ENCODE data around the gene MMP14. TPM values are rescaled to one million over a fixed set of nuclear protein-coding genes. Genes with fewer than 3 reads are reported as not detected.

The MMP14 gene
- total and polyA plus RNA-seq, 2 experiments from 2014 or later: 1.8 to 48.1 TPM

DNA sequence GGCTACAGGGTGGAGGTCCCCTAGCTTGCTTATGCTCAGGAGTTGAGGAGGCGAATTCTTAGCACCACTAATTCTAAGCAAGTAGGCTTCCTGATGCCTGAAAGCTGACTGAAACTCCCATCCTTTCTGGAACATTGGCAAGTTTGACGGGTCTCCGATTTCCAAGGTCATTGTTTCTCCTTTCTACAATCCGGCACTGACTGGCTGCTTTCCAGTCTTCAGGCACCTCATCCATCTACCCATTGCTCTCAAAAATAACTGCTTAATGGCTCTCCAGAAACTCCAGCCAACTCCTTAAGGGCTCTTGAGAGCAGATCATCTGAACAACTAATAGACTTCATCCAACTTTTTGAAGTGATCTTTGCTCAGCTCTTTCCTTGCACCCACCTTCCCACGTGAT, 60.0 kb downstream of the MMP14 start:
- Histone ChIP-seq H3K27me3 (no peaks in the 10 kb centered on the region), H3K4me3 (no peak overlapping the region), H3K36me3 (peaks cover 6% of the 10 kb centered on the region), H3K27ac (no peak overlapping the region), H3K9me3 (ENCODE audit: low read depth) (no peaks in the 10 kb centered on the region), H3K4me1 (ENCODE audit: low read depth) (peaks cover 8% of the 10 kb centered on the region)
- no peak for DNase-seq (ENCODE audit: low read depth in 1 of 2, low spot score in 1 of 2)
- TF ChIP-seq, protein P1, sequence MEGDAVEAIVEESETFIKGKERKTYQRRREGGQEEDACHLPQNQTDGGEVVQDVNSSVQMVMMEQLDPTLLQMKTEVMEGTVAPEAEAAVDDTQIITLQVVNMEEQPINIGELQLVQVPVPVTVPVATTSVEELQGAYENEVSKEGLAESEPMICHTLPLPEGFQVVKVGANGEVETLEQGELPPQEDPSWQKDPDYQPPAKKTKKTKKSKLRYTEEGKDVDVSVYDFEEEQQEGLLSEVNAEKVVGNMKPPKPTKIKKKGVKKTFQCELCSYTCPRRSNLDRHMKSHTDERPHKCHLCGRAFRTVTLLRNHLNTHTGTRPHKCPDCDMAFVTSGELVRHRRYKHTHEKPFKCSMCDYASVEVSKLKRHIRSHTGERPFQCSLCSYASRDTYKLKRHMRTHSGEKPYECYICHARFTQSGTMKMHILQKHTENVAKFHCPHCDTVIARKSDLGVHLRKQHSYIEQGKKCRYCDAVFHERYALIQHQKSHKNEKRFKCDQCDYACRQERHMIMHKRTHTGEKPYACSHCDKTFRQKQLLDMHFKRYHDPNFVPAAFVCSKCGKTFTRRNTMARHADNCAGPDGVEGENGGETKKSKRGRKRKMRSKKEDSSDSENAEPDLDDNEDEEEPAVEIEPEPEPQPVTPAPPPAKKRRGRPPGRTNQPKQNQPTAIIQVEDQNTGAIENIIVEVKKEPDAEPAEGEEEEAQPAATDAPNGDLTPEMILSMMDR (IDR thresholded peaks at IDR 0.05; ENCODE audit: low read depth, low read length): no peak

DNA sequence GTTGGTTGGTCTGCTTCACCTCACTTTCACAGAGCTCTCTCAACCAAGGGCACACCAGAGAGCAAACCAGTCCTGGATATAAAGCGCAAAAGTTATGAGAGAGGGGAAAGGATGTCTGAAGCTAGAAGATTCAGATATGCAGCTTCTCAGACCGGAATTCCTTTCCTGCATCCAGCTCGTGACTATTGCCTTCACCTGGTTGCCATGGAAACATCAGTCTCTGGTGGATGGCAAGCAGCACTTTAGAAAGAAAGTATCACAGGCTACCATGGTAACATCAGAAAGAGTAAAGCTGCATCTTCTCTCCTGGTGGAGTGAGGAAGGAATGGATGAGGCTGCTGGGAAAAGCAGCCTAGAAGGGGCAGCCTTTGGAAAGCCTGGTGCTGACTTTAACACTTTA, 60.4 kb downstream of the MMP14 start:
- no peak overlapping the region for H3K4me3 ChIP-seq
- H3K27me3 ChIP-seq: no peaks in the 10 kb centered on the region
- H3K9me3 ChIP-seq (ENCODE audit: low read depth): no peaks in the 10 kb centered on the region
- H3K27ac ChIP-seq: no peak overlapping the region
- peaks cover 8% of the 10 kb centered on the region for H3K4me1 ChIP-seq (ENCODE audit: low read depth)
- TF ChIP-seq, protein P1 (IDR thresholded peaks at IDR 0.05; ENCODE audit: low read depth, low read length): no peak
- DNase-seq (ENCODE audit: low read depth in 1 of 2, low spot score in 1 of 2): no peak
- peaks cover 10% of the 10 kb centered on the region for H3K36me3 ChIP-seq

DNA sequence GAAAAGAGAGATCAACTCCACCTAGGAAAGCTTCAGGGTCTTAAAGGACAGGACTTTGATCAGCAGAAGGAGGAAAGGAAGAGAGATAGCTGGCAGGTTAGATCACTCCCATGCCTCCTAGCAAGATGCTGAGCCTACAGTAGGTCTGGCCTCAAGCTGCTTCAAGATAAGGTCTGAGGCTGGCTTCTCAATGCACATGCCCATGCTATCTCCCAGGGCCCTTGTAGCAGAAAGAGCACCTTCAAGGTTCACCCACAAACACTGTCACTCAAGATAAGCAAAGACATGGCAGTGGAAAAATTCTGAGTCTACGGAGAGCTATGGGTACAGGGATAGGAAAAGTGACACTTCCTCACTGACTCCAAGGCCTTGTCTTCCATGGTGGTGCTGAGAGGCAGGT, 61.0 kb downstream of the MMP14 start:
- Histone ChIP-seq H3K4me1 (ENCODE audit: low read depth) (peaks cover 8% of the 10 kb centered on the region), H3K27me3 (no peaks in the 10 kb centered on the region), H3K9me3 (ENCODE audit: low read depth) (no peaks in the 10 kb centered on the region), H3K27ac (no peak overlapping the region), H3K36me3 (peaks cover 14% of the 10 kb centered on the region), H3K4me3 (no peak overlapping the region)
- TF ChIP-seq, protein P1 (IDR thresholded peaks at IDR 0.05; ENCODE audit: low read depth, low read length): no peak
- no peak for DNase-seq (ENCODE audit: low read depth in 1 of 2, low spot score in 1 of 2)

Other genes starting within 250 kb of the MMP14 start
- gene DAD1, start 247.4 kb upstream of the MMP14 start, total RNA-seq: 103 and 188 TPM in 2 replicates
- gene DAD1, start 247.4 kb upstream of the MMP14 start, polyA plus RNA-seq: 329 and 444 TPM in 2 replicates
- 33.1 and 33.4 TPM in 2 replicates for gene ABHD4, start 238.3 kb upstream of the MMP14 start, total RNA-seq
- gene ABHD4, start 238.3 kb upstream of the MMP14 start, polyA plus RNA-seq: 41.0 and 43.5 TPM in 2 replicates
- not detected in 2 replicates for gene OR6J1, start 192.2 kb upstream of the MMP14 start, total RNA-seq
- not detected in 2 replicates for gene OR6J1, start 192.2 kb upstream of the MMP14 start, polyA plus RNA-seq
- 137 and 160 TPM in 2 replicates for gene OXA1L, start 69.9 kb upstream of the MMP14 start, total RNA-seq
- gene OXA1L, start 69.9 kb upstream of the MMP14 start, polyA plus RNA-seq: 53.4 and 71.5 TPM in 2 replicates
- gene SLC7A7, start 21.1 kb upstream of the MMP14 start, total RNA-seq: 1.3 and 2.3 TPM in 2 replicates
- 1.4 and 1.9 TPM in 2 replicates for gene SLC7A7, start 21.1 kb upstream of the MMP14 start, polyA plus RNA-seq
- 58.0 and 97.9 TPM in 2 replicates for gene MRPL52, start 6.7 kb upstream of the MMP14 start, total RNA-seq
- 246 and 259 TPM in 2 replicates for gene MRPL52, start 6.7 kb upstream of the MMP14 start, polyA plus RNA-seq
- gene LRP10, start 35.2 kb downstream of the MMP14 start, total RNA-seq: 40.8 and 47.1 TPM in 2 replicates
- gene LRP10, start 35.2 kb downstream of the MMP14 start, polyA plus RNA-seq: 58.6 and 62.7 TPM in 2 replicates
- gene REM2, start 46.6 kb downstream of the MMP14 start, total RNA-seq: 1.6 and 5.1 TPM in 2 replicates
- gene REM2, start 46.6 kb downstream of the MMP14 start, polyA plus RNA-seq: 2.7 and 7.1 TPM in 2 replicates
- 97.6 and 107 TPM in 2 replicates for gene RBM23, start 82.6 kb downstream of the MMP14 start, total RNA-seq
- gene RBM23, start 82.6 kb downstream of the MMP14 start, polyA plus RNA-seq: 93.4 and 94.7 TPM in 2 replicates
- 53.9 and 62.7 TPM in 2 replicates for gene PRMT5, start 92.8 kb downstream of the MMP14 start, total RNA-seq
- gene PRMT5, start 92.8 kb downstream of the MMP14 start, polyA plus RNA-seq: 131 and 134 TPM in 2 replicates
- 60.7 and 84.5 TPM in 2 replicates for gene HAUS4, start 120.5 kb downstream of the MMP14 start, total RNA-seq
- gene HAUS4, start 120.5 kb downstream of the MMP14 start, polyA plus RNA-seq: 28.3 and 59.7 TPM in 2 replicates
- 33.8 and 39.3 TPM in 2 replicates for gene AJUBA, start 146.0 kb downstream of the MMP14 start, total RNA-seq
- 18.9 and 19.9 TPM in 2 replicates for gene AJUBA, start 146.0 kb downstream of the MMP14 start, polyA plus RNA-seq
- gene C14orf93, start 173.6 kb downstream of the MMP14 start, total RNA-seq: 7.9 and 26.3 TPM in 2 replicates
- 6.7 and 10.5 TPM in 2 replicates for gene C14orf93, start 173.6 kb downstream of the MMP14 start, polyA plus RNA-seq
- 124 and 255 TPM in 2 replicates for gene PSMB5, start 198.3 kb downstream of the MMP14 start, total RNA-seq
- 304 and 326 TPM in 2 replicates for gene PSMB5, start 198.3 kb downstream of the MMP14 start, polyA plus RNA-seq
- 0.12 TPM in 1 of 2 replicates, not detected in the other for gene PSMB11, start 205.6 kb downstream of the MMP14 start, total RNA-seq
- not detected in 2 replicates for gene PSMB11, start 205.6 kb downstream of the MMP14 start, polyA plus RNA-seq
- 8.6 and 8.9 TPM in 2 replicates for gene CDH24, start 220.9 kb downstream of the MMP14 start, total RNA-seq
- gene CDH24, start 220.9 kb downstream of the MMP14 start, polyA plus RNA-seq: 4.4 and 13.4 TPM in 2 replicates